UCSD-AML1 (cell line): ENCODE measurements around the gene AKT2.
"Not testable (repeated sequence)": the region's sequence is repeated elsewhere in the genome, so short reads cannot be mapped to it uniquely, and the experiment has no call there.

ENCODE experiments used
- DNase-seq: peaks from one replicate; lab custom pipeline; 2025; ENCODE audit not compliant: unreplicated experiment; lab: John Stamatoyannopoulos, UW

AKT2 gene

DNA sequence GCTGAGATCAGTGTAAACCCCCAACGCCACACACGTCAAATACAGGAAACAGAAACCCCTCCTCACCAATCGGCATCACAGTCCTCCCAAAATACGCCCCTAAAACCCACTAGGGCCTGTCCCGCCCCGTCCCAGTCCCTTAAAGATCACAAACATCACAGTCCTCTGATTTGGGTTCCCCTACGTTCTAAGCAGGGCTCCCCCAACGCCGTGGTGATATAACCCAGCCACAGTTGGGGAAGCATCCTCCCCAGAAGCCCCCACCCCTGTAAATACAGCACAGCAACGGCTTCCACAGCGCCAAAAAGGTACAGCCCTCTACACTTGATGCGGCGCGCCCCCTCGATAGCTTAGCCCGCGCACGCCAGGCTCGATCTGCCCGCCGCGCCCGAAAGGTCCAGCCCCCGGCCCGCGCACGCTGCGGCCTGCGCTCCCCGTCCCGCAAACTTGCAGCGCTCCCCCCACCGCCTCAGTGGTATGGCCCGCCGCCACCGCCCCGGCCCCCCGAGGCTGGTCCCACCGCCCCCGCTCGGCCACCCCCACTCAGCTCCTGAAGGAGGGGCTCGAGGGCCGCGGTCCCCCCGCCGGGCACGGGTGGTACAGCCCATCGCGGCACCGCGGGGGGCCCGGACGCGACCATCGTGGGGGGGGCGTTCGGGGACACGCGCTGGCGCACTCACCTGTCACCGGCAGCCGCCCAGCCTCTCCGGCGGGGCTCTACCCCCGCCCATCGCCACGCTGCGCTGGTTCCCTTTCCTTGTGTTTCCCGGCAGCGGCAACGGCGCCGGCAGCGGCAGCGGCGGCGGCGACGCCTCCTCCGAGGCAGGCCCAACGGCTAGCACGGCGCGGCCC is at the start of gene AKT2:
Gene AKT2, minus strand, starts transcription at position 845 of the 852 bp plus-strand sequence. CDS start 20,078 bp downstream, outside the sequence.
- peak; percentile 85 for DNase-seq

DNA sequence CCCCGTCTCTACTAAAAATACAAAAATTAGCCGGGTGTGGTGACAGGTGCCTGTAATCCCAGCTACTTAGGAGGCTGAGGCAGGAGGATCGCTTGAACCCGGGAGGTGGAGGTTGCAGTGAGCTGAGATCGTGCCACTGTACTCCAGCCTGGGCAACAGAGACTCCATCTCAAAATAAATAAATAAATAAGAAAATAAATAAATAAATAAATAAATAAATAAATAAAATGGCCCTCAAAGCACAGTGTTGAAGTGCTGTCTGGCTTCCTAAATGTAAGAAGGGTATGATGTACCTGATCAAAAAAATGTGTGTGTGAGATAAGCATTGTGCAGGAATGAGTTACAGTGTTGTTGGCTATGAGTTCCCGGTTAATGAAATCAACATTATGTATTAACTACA is 47.9 kb upstream of the AKT2 start:
- not testable (repeated sequence) for DNase-seq

DNA sequence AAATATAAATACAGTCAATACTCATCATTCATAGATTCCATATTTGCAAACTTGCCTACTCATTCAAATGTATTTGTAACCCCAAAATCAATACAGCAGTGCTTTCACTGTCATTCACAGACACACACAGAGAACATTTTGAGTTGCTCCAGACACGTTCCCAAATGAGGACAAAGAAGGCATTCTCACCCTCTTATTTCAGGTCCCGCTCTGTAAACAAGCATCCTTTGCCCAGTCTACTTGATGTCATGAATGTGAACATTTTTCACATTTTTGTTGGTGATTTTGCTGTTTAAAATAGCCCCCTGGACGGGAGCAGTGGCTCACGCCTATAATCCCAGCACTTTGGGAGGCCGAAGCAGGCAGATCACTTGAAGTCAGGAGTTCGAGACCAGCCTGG is 47.5 kb upstream of the AKT2 start:
- no peak for DNase-seq

DNA sequence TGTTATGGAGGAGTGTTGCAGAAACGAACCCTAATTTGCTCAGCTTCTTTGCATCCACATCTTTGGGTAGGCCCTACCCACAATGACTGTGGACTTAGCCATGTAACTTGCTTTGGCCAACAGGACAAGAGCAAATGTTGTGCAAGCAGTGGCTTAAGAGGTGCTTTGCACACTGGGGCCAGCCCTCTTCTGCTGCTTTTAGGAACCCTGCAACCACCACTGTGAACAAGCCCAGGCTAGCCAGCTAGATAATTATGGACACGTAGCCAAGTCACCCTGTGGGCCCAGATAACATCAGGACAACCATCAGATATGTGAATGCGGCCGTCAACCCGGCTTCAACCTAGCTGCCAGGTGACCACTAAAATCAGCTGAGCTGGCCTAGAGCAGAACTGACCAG is 45.9 kb upstream of the AKT2 start:
- no peak for DNase-seq

DNA sequence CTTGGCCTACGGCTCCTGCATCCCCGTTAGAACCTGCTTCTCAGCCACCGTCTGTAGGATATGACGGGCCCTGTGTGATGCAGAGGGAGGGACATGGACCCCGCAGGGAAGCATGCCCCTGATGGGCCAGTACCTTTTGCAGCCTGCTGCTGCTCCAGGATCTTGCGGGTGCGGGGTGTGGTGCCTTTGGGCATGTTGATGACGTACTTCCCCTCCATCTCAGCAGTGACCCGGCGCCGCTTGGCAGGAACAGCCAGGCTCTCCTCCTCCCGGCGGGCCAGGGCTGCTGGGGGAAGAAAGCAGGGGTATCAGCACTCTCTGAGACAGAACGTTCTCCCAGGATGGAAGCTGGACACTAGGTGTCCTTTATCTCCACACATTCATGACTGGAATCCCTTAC is 41.1 kb upstream of the AKT2 start:
- no peak for DNase-seq

DNA sequence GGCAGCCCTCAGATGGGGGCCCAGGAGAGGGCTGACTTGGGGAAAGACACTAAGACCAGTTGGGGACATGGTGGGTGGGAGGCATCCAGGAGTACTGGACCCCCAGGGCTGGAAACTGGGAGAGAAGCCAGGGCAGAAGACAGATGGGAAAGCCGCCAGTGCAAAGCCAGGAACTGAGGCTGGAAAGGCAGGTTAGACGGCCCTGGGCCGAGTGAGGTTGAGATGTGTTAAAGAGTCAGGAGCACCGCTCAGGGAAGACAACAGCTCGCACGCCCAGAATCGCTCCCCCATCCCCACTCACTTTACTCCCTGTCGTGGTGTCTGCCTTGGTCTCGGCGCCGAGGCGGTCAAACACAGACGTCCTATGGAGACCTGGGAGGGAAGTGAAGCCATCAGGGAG is 38.6 kb upstream of the AKT2 start:
- no peak for DNase-seq

DNA sequence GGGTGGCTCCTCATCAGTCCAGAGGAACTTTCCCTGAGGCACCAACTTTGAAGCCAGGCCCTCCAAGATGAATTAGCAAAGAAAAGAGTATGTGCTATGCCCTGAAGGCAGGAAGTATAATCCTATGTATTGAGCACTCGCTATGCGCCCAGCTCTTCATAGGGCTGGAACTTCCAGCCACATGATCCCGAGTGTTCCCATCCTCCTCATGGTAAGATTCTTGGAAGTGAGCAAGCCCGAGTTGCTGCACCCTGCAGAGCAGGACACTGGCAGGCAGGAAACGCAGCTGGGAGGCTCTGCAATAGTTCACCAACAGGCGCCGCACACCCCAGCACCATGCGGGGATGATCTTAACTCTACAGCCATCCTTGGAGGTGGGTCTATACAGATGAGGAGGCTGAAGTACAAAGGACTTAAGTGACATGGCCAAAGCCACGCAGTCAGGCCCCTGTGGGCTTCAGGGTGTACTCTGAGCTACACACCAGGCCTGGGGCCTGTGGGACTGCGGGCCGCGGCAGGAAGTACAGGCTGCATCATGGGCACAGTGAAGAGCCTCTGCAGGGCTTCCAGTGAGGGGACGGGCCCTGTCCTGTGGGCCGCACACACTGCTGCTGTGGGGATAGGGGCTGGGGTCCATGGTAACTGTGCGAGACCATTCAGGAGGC is 37.9 kb upstream of the AKT2 start:
- no peak for DNase-seq

DNA sequence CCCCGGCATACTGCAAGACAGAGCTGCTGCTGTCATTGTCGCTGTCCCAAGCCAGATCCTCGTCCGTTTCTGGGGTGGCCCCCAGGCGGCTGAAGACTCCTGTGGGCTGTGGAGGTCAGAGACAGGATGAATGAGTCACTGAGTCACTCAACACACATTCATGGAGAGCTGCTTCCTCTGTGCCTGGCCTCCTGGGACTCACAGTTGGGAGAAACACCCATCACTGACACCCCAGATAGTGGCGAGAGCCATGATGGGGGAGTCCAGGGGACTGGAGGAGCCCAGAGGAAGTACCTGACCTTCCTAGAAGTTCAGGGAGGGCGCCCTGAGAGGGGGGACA is 37.1 kb upstream of the AKT2 start:
- no peak for DNase-seq

DNA sequence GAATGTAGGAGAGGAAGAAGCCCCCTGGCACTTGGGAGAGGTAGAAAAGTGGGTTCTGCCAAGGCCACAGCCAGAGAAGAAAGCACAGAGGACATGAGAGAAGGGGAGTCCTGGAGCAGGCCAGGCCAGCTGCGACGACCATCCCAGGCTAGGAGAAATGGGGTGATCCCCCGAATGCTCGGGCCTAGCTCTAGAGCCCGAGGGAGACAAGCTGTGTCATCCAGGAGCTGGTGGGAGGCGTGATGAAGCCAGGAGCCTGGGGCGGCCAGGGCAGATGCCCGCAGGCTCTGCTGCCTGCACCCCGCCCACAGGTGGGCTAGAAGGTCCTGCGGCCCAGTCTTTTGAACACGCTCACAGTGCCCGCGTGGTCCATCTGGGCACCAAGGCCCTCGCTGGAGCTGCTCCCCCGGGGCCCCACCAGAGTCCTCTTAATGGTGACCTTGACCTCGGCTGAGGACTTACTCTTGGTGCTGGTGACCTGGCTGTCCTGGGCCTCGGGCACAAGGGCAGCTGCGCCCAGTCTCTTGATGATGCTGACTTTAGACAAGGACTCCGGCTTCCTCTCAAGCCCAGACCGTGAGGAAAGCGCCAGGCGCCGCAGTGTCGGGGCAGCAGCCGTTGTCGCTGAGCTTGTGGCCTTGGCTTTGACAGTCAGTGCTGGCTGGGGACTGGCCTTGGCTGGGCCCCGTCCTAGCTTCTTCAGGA is 36.6 kb upstream of the AKT2 start:
- no peak for DNase-seq

DNA sequence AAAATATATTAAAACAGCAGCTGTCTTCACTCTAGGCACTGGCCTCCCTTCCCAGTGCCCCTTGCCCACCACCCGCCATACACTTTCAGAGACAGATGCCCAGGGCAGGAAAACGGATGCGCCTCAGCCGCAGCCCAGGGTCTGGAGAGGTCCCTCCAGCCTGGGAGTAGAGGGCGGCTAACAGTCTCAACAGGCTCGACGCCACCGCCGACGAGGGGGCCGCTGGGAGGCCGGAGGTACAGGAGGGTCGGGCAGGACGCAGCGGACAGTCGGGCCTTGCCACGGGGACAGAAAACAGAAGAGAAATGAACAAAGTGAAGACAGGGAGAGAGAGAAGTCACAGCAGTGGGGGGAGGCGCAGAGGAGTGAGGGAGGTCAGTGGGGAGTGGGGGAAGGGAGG is 35.9 kb upstream of the AKT2 start:
- no peak for DNase-seq

DNA sequence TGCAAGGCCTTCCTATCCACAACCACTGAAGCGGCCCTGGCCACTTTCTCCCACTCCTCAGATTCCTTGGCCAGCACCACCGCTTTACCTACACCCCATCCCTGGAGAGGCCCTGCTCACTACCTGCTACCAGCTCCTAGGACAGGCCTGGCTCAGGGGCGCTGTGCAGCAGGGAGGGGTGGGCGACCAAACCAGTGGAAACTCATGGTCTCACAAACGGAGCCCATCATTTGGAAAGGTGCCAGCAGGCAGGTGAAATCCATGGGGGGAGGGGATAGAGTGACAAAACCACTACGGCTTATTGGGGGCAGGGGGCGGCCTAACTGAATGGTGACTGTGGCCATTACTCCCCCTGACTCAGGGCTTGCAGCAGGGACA is 35.4 kb upstream of the AKT2 start:
- DNase-seq = no peak

DNA sequence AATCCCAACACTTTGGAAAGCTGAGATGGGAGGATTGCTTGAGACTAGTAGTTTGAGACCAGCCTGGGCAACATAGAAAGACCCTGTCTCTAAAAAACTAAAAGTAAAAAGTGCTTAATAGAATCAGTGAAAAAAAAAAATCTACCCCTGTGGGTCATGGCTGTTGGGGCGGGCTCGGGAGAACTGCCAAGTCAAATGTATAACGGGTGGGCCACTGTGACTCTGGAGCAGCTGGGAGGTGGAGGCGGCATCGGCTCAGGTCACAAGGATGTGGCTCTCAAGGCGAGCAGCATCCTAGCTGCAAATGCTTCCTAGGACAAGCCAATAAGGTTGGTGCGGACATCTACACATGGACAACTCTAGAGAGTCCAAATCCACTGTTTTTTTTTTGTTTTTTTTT is 32.2 kb upstream of the AKT2 start:
- DNase-seq = no peak

DNA sequence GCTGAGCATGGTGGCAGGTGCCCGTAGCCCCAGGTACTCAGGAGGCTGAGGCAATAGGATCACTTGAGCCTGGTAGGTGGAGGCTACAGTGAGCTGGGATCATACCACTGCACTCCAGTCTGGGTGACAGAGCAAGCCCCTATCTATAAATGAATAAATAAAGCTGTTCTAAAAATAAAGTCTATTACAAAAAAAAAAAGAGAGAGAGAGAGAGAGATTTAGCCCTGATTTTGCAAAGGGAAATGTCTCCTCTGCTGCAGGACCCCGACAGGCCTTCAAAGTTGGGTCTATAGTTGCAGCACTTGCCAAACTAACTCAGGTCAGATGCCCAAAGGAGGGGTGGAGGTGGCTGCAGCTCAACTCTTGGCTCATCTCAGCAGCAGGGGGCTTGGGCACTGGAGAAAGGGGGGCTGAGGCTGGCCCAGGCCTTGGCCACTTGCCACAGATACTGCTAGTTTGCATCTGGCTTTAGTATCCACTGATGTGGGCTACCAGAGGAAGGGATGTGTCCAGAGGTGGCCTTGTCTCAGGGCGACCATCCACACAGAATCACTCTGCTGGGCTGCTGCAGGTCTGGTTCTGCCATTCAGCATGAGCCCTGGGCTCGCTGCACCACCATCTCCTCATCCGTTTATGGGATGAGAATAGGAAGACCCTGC is 30.8 kb upstream of the AKT2 start:
- DNase-seq = no peak

DNA sequence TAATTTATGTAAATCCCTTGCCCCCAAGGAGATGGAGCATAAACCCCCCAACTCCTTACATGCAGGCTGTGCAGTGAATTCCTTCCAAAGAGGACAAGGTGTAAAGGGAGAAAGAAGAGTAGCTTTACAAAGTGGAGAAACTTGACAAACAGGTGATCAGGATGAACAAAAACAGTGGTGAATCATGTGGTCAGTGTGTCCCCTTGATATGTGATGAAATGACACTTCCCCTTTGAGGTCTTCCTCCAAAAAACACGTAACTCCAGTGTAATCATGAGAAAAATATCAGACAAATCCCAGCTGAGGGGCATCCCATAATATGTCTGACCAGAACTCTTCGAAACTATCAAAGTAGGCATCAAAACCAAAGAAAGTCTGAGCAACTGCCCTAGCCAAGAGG is 29.5 kb upstream of the AKT2 start:
- no peak for DNase-seq

DNA sequence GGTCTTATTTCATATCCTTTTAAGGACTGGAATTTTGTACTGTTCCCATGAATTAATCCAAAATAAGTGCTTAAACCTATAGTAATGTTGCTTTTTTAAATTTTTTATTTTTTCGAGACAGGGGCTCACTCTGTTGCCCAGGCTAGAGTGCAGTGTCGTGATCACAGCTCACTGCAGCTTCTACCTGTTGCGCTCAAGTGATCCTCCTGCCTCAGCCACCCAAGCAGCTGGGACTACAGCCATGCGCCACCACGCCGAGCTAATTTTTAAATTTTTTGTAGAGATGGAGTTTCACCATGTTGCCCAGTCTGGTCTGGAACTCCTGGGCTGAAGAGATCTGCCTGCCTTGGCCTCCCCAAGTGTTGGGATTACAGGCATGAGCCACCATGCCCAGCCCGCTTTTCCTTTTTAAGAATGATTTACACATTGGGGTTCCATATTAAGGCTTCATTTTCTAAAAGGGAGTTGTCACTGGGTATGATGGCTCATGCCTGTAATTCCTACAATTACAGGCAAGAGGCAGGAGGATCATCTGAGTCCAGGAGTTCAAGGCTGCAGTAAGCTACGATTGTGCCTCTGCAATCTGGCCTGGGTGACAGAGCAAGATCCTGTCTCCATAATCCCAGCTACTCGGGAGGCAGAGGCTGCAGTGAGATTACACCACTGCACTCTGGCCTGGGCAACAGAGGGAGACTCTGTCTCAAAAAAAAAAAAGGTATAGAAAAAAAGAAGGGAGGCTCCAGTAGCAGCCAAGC is 28.3 kb upstream of the AKT2 start:
- DNase-seq = no peak

DNA sequence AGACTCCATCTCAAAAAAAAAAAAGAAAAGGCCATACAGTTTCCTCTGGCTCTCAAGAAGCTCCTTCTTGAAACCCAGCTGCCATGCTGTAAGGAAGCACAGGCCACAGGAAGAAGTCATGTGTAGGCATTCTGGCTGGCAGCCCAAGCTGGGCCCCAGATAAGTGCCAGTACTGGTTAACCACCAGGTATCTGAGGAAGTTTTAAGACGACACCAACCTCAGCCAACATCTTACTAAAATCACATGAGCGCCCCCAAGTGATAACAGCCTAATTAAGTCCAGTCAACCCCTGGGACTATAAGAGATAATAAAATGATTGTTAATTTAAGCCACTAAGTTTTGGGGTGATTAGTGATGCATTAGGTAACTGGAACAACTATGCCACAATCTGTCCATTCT is 27.4 kb upstream of the AKT2 start:
- DNase-seq = no peak

DNA sequence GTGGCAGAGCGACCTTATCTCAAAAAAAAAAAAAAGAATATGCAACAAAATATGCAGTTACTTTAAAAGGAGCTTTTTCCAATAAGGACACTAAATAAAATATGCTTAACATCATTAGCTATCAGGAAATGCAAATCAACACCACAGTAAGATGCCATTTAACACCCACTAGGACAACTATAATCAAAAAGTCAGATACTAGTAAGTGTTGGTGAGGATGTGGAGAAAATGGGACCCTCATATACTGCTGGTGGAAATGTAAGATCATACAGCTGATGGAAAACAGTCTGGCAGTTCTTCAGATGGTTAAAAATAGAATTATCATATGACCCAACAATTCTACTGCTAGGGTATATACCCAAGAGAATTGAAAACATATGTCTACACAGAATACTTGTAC is 24.5 kb upstream of the AKT2 start:
- DNase-seq = no peak

DNA sequence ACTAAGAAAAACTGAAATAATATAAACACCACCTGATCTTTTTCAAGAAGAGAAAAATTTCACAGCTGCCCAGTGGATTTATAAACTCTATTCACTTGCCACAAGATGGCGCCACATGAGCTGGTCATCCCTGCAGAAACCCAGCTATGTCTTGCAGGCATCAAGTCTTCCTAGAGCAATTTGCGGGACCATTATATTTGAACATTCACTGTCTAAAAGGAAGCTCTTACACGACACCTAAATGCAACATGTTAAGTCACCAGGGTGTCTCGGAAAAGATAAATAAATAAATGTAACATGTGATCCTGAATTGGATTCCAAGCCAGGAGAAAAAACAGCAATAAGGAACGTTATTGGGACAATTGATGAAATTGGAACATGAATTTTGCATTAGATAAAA is 20.3 kb upstream of the AKT2 start:
- DNase-seq = peak; percentile 59

DNA sequence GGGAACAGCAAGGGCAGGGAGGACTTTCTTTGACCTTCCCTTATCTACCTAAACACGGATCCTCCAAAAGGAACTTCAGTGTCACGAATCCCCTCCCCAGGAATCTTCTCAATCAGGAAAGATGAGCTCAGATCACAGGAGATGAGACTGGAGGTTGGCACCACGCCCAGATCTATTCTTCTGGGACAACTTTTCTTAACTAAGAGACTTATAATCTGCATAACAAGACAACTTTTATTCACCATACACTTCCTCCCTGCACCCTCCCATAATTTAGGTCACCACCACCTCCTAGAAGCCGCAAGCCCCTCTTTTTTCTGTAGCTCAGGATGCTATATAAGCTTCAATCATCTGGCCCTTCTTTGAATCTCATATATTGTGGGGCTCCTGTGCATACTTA is 19.2 kb upstream of the AKT2 start:
- DNase-seq = no peak

DNA sequence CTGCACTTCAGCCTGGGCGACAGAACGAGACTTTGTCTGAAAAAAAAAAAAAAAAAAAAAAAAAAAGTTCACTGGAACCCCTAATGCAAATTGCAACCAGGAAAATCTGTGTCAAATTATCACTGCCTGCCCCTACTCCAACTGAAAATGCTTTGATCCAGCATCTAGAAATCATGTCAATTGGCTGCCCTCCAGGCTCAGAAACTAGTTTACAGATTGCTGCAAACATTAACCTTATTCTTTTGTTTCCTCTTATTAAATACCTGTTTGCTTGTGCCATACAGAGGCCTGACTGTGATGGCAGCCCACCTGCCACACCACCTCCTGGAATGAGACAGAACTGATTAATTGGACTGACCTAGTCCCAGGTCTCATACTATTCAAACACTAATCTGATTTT is 18.6 kb upstream of the AKT2 start:
- no peak for DNase-seq
